Heart left ventricle (tissue), 16 donors: ENCODE results near the gene HSBP1L1. TPM values are rescaled to one million over a fixed set of nuclear protein-coding genes. Genes with fewer than 3 reads are reported as not detected.

Source experiments
- ATAC-seq, 4 donors: fragments of 200-7000 bp; cut with Tn5 transposase; one replicate each; pipeline ENCODE4 v1.9.1; 2020 to 2022; ENCODE audit warnings: moderate library complexity in 4 of 4, mild to moderate bottlenecking in 3 of 4, moderate number of reproducible peaks in 1 of 4
- DNase-seq, 5 donors: peaks; one replicate each; pipeline ENCODE4 v3.0.0-alpha.2; 2020
- H3K27ac ChIP-seq, 12 donors: fragments of 200-600 bp; sonication (generic) in 4 of 12; one replicate each; pipeline versions ENCODE4 v1.5.0 to v1.8.0; 2016 to 2022; ENCODE audit warnings: mild to moderate bottlenecking in 2 of 12
- H3K27me3 ChIP-seq, 9 donors: fragments of 200-600 bp; sonication (generic) in 2 of 9; one replicate each; pipeline versions ENCODE4 v1.5.1 to v1.8.0; 2016 to 2022; ENCODE audit warnings: mild to moderate bottlenecking in 3 of 9
- H3K36me3 ChIP-seq, 9 donors: fragments of 200-600 bp; sonication (generic) in 2 of 9; one replicate each; pipeline versions ENCODE4 v1.5.0 to v1.8.0; 2018 to 2022; ENCODE audit warnings: mild to moderate bottlenecking in 2 of 9
- H3K4me1 ChIP-seq, 12 donors: fragments of 200-600 bp; sonication (generic) in 4 of 12; one replicate each; pipeline versions ENCODE4 v1.5.0 to v1.8.0; 2016 to 2022; ENCODE audit warnings: mild to moderate bottlenecking in 3 of 12
- H3K4me3 ChIP-seq, 12 donors: fragments of 200-600 bp; sonication (generic) in 4 of 12; one replicate each; pipeline versions ENCODE4 v1.5.0 to v1.8.0; 2017 to 2022; ENCODE audit warnings: mild to moderate bottlenecking in 9 of 12, moderate library complexity in 4 of 12
- H3K9me3 ChIP-seq, 12 donors: fragments of 200-600 bp; sonication (generic) in 4 of 12; one replicate each; pipeline versions ENCODE4 v1.5.0 to v1.8.0; 2016 to 2022; ENCODE audit warnings: mild to moderate bottlenecking in 1 of 12
- POLR2A ChIP-seq, 2 donors: fragments of 450-650 bp; IDR thresholded peaks; one replicate each; pipeline ENCODE4 v1.6.1; 2017; ENCODE audit warnings: antibody characterized with exemption in 2 of 2, mild to moderate bottlenecking in 2 of 2, moderate library complexity in 2 of 2
- WGBS, 4 donors: extraction: QIAGEN DNeasy Blood & Tissue Kit in 2 of 4; methylation state at CpG; one replicate each; pipeline versions ENCODE4 v1.1.5 to v1.1.7; 2013 to 2018; 5-methylcytosine and 5-hydroxymethylcytosine counted together
- intact Hi-C, 10 donors: fragments of 100-400 bp; cut with DNase I; formaldehyde crosslinking; loops; one replicate each; pipeline versions ENCODE4 v1.11.1 to v1.14.2; 2022
- polyA plus RNA-seq, 2 donors: library from polyadenylated mRNA; stranded (reverse); fragments of 200-250 nt; gene quantifications; one replicate each; pipeline ENCODE4 v1.2.3, GENCODE V29; 2013
- total RNA-seq, 9 donors: library from RNA; depleted of rRNA in 2 of 9; stranded (reverse); fragments of >200 nt in 2 of 9; fragmentation: NEBNext Ultra II Directional in 3 of 9; extraction: Animal tissue kit (Norgen Biotek cat#: 25700) in 3 of 9; gene quantifications; one replicate each; pipeline versions ENCODE4 v1.1.0 to v1.2.4, GENCODE V29; 2016 to 2023
- TF ChIP-seq, protein P1 (sequence below), 12 donors: fragments of 200-600 bp; sonication (generic) in 4 of 12; IDR thresholded peaks; one replicate each; pipeline versions ENCODE4 v1.5.0 to v1.8.0; 2018 to 2022; ENCODE audit warnings: antibody characterized with exemption in 12 of 12, mild to moderate bottlenecking in 5 of 12
- donor health status: ischemic (EF 13 %, LVEDD 7.1; RV severe dilation, severe dysfunction).
- donor health status: healthy with polysubstance abuse.
- donor health status: DM: no; HTN: yes; CAD: no.
- donor health status: DM: no; HTN: no; CAD: no.
- donor health status: ischemic (EF 25% LVEDD 6.9; RV normal size, moderate dysfunction).
- donor health status: ischemic (EF 25% LVEDD 5.7; RV mildly dilated, moderate dysfunction).
- donor health status: healthy.
- donor health status: DM: yes; HTN: yes; CAD: no.
- donor health status: ischemic (EF 35%, LVEDD 5.7; RV mildly dilated, moderate dysfunction).
- donor health status: nonischemic (EF 11% LVEDD 7.7; RV severe dilation, severe dysfunction).
- donor health status: DM: yes; HTN: yes; CAD: no.
- donor health status: PGD.
- donor health status: ischemic (EF 29% LVEDD 5.4; RV normal size, mild dysfunction).
- donor health status: nonischemic (EF 23%, LVEDD 6.1; RV moderate dilation, normal function).

The HSBP1L1 gene
- total and polyA plus RNA-seq, 11 donors = 3.6 to 27.5 (median 7.1) TPM

DNA sequence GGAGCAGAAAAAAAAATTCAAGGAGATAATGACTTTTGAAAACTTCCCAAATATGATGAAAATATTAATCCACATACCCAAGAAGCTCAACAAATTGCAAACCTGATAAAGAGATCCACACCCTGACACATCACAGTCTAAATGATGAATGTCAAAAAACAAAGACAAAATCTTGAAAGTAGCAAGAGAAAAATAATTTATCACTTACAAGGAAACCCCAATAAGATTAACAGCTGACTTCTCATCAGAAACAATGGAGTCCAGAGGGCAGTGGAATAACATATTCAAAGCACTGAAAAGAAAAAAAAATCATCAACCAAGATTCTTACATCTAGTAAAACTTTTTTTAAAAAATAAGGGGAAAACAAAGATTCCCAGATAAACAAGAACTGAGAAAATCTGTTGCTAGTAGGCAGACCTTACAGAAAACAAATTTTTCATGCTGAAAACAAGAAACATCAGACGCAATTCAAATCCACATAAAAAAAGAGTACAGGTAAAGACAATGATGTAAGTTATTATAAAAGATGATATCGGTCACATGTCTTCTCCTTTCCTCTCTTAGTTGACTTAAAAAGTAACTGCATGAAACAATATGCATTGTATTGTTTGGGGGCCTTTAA lies 34.3 kb upstream of the HSBP1L1 start:
- Histone ChIP-seq H3K36me3 (peaks cover 0 to 42% (median 12%) of the 10 kb centered on the region in 9 donors), H3K9me3 (peaks cover 0 to 53% (median 34%) of the 10 kb centered on the region in 12 donors), H3K27ac (no peak overlapping the region), H3K4me3 (no peak overlapping the region), H3K4me1 (peaks cover 0 to 26% (median 14%) of the 10 kb centered on the region in 12 donors), H3K27me3 (no peaks in the 10 kb centered on the region)
- WGBS, 4 donors = 96 to 97% (median 97%) methylated on average over 2 of the region's 2 CpGs
- intact Hi-C loops = loop anchor here in 1 of 10 donors (10.0 kb wide), 1 partner anchor 55 kb away; the partner anchor contains the start of gene TXNL4A
- no peak for ATAC-seq
- DNase-seq = no peak
- TF ChIP-seq POLR2A (IDR thresholded peaks at IDR 0.05) = no peak
- TF ChIP-seq, protein P1, sequence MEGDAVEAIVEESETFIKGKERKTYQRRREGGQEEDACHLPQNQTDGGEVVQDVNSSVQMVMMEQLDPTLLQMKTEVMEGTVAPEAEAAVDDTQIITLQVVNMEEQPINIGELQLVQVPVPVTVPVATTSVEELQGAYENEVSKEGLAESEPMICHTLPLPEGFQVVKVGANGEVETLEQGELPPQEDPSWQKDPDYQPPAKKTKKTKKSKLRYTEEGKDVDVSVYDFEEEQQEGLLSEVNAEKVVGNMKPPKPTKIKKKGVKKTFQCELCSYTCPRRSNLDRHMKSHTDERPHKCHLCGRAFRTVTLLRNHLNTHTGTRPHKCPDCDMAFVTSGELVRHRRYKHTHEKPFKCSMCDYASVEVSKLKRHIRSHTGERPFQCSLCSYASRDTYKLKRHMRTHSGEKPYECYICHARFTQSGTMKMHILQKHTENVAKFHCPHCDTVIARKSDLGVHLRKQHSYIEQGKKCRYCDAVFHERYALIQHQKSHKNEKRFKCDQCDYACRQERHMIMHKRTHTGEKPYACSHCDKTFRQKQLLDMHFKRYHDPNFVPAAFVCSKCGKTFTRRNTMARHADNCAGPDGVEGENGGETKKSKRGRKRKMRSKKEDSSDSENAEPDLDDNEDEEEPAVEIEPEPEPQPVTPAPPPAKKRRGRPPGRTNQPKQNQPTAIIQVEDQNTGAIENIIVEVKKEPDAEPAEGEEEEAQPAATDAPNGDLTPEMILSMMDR (IDR thresholded peaks at IDR 0.05) = no peak

DNA sequence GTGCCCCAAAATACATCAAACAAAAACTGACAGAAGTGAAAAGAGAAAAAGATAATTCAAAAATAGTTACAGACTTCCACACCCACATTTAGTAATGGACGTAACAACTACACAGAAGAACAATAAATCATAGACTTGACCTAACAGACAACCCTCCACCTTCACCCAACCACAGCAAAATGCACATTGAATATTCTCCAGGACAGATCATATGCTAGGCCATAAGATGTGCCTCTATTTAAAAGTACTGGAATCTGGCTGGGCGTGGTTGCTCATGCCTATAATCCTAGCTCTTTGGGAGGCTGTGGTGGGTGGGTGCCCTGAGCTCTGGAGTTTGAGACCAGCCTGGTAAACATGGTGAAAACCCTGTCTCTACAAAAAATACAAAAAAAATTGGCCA lies 33.0 kb upstream of the HSBP1L1 start:
- no peak overlapping the region for H3K27ac ChIP-seq
- H3K4me1 ChIP-seq = peaks cover 0 to 27% (median 13%) of the 10 kb centered on the region in 12 donors
- no peaks in the 10 kb centered on the region for H3K27me3 ChIP-seq
- intact Hi-C loops = loop anchor here in 1 of 10 donors (10.0 kb wide), 1 partner anchor 53 kb away; the partner anchor contains the start of gene TXNL4A
- H3K36me3 ChIP-seq = peaks cover 0 to 52% (median 15%) of the 10 kb centered on the region in 9 donors
- peaks cover 0 to 61% (median 34%) of the 10 kb centered on the region in 12 donors for H3K9me3 ChIP-seq
- DNase-seq (no peak), ATAC-seq (no peak)
- 95 to 100% (median 98%) methylated on average over 2 of the region's 2 CpGs for WGBS, 4 donors
- TF ChIP-seq, protein P1 (IDR thresholded peaks at IDR 0.05) = no peak
- TF ChIP-seq POLR2A (IDR thresholded peaks at IDR 0.05) = no peak
- H3K4me3 ChIP-seq = no peak overlapping the region

DNA sequence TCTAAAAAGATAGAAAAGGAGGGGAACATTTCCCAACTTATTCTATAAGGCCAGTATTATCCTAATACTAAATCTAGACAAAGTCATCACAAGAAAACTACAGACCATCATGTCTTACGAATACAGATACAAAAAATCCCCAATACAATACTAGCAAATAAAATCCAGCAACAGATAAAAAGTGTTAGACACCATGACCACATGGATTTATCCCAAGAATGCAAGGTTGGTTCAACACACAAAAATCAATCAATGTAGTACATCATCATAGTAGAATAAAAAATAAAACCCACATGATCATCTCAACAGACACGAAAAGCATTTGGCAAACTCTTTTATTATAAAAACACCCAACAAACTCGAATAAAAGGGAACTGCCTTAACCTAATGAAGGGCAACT lies 31.5 kb upstream of the HSBP1L1 start:
- Histone ChIP-seq H3K36me3 (peaks cover 0 to 59% (median 15%) of the 10 kb centered on the region in 9 donors), H3K9me3 (peaks cover 0 to 61% (median 34%) of the 10 kb centered on the region in 12 donors), H3K4me3 (no peak overlapping the region), H3K4me1 (peaks cover 0 to 23% (median 13%) of the 10 kb centered on the region in 12 donors), H3K27ac (peak overlapping the region in 1 of 12 donors; percentile 78), H3K27me3 (no peaks in the 10 kb centered on the region)
- TF ChIP-seq POLR2A (IDR thresholded peaks at IDR 0.05) = no peak
- TF ChIP-seq, protein P1 (IDR thresholded peaks at IDR 0.05) = no peak
- 85 to 88% (median 86%) methylated on average over 3 of the region's 3 CpGs for WGBS, 4 donors
- DNase-seq (no peak), ATAC-seq (no peak)
- intact Hi-C loops = loop anchor here in 1 of 10 donors (10.0 kb wide), 1 partner anchor 52 kb away; the partner anchor contains the start of gene TXNL4A

DNA sequence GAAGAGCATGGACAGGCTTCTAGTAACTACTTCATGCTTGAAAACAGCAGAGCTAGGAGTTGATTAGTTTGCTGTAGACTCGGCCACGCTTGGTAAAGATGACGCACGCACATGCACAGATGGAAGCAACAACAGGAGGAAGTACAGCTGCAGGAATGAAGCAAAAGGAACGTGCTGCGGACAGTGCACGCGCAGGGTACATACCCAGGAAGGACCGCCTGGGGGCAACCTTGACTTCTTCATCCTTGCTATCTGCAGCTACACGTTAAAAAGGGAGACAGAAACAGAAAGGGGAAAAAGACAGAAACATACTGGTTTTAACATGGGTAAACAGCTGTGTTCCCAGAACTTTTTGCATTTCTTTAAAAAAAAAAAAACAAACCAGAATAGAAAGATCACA lies 30.7 kb upstream of the HSBP1L1 start:
- no peaks in the 10 kb centered on the region for H3K27me3 ChIP-seq
- 77 to 83% (median 78%) methylated on average over 10 of the region's 10 CpGs for WGBS, 4 donors
- peak overlapping the region in 4 of 12 donors; percentile 3 to 13 (median 8) for H3K4me3 ChIP-seq
- H3K27ac ChIP-seq = peak overlapping the region in 10 of 12 donors; percentile 14 to 78 (median 54)
- peak in 3 of 4 donors; percentile 33 to 59 (median 56) for ATAC-seq
- peaks cover 0 to 51% (median 14%) of the 10 kb centered on the region in 9 donors for H3K36me3 ChIP-seq
- DNase-seq = peak in 4 of 5 donors; percentile 15 to 50 (median 26)
- H3K9me3 ChIP-seq = peaks cover 0 to 60% (median 34%) of the 10 kb centered on the region in 12 donors
- intact Hi-C loops = loop anchor here in 1 of 10 donors (10.0 kb wide), 1 partner anchor 51 kb away; the partner anchor contains the start of gene TXNL4A
- no peak for TF ChIP-seq POLR2A (IDR thresholded peaks at IDR 0.05)
- TF ChIP-seq, protein P1 (IDR thresholded peaks at IDR 0.05) = peak in 6 of 12 donors; percentile 13 to 33 (median 24)
- peaks cover 0 to 23% (median 14%) of the 10 kb centered on the region in 12 donors for H3K4me1 ChIP-seq
